AG09319 (cell line): ENCODE measurements around the gene CRIM1.

ENCODE experiments used
- DNase-seq: peaks from one replicate; pipeline ENCODE4 v3.0.0-alpha.2; 2010; ENCODE audit warnings: low read depth; ENCODE audit errors: extremely low read depth
- TF ChIP-seq, protein P1 (sequence below): IDR thresholded peaks from 2 replicates; pipeline ENCODE4 v1.5.1; 2011; ENCODE audit warnings: low read depth, mild to moderate bottlenecking, inconsistent platforms, low read length, moderate library complexity

CRIM1 gene

DNA sequence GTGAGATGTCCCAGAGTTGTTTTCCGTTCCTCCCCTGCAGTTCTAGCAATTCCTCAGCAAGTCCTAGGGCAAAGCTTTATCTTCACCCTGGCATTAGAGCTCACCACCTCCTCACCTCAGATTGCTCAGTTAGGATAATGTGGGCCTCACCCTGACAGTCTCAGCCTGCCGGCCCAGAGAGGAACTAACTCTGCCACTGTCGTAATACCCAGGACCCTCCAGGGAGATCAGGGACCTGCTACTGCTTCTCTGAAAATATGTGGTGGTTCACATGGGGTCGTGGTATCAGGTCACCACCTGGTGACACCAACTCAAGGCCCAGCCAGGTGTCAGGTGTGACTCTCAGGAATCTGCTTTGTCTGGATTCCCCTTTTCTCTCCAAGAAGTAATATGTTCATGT, 121.7 kb downstream of the CRIM1 start:
- TF ChIP-seq, protein P1, sequence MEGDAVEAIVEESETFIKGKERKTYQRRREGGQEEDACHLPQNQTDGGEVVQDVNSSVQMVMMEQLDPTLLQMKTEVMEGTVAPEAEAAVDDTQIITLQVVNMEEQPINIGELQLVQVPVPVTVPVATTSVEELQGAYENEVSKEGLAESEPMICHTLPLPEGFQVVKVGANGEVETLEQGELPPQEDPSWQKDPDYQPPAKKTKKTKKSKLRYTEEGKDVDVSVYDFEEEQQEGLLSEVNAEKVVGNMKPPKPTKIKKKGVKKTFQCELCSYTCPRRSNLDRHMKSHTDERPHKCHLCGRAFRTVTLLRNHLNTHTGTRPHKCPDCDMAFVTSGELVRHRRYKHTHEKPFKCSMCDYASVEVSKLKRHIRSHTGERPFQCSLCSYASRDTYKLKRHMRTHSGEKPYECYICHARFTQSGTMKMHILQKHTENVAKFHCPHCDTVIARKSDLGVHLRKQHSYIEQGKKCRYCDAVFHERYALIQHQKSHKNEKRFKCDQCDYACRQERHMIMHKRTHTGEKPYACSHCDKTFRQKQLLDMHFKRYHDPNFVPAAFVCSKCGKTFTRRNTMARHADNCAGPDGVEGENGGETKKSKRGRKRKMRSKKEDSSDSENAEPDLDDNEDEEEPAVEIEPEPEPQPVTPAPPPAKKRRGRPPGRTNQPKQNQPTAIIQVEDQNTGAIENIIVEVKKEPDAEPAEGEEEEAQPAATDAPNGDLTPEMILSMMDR: no peak
- DNase-seq: no peak

DNA sequence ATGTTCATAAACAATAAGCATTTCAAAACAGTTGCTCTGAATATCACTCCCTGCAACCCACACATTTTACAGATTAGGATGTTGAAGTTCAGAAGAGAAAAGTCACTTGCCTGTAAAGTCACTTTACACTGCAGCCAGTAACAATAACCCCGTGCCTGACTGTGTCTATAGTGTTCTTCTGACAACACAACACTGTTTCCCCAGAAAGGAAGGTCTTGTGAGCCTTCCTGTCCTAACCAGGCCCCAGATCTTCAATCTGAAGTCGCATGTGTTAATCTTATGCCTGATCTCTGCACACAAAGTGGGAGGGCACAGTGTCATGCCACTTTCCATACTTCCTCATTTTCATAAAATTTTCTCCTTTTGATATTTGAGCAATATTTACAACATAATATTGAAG, 122.2 kb downstream of the CRIM1 start:
- DNase-seq: no peak
- TF ChIP-seq, protein P1: no peak

DNA sequence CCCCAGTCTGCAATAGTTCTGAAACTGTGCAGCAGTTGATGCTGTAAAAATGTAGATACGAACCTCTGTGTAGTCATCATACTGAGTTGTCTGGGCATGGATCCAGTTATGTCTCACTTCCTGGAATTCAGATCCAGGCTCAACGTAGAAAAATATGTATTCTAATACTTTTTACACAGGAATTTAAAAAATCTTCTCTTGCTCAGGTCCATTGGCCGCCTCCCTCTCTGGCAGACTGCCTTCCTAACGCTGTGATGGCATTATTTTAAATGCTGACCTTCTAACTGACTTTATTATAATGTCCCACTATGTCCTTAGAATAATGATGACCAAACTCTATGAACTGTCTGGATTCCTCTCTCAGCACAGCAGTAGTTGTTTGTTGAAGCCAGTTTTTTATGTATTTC, 122.8 kb downstream of the CRIM1 start:
- TF ChIP-seq, protein P1: no peak
- DNase-seq: no peak

DNA sequence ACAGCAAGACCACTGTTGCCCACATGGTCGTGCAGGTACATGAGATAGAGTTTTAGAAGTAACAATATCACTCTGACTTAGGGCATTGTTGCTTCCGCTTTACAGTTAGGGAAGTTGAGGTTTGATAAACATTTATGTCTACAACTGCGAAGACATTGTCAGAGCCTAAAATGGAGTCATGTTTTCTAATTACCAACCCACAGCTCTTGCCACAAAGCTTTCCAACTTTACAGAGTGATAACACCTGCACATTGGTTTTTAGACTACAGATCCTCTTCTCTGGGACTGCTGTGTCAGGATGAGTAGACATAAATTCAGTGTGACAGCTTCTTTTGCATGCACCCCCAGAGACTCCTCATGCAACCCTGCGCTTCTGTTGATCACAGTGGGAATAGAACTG, 123.4 kb downstream of the CRIM1 start:
- TF ChIP-seq, protein P1: no peak
- no peak for DNase-seq

DNA sequence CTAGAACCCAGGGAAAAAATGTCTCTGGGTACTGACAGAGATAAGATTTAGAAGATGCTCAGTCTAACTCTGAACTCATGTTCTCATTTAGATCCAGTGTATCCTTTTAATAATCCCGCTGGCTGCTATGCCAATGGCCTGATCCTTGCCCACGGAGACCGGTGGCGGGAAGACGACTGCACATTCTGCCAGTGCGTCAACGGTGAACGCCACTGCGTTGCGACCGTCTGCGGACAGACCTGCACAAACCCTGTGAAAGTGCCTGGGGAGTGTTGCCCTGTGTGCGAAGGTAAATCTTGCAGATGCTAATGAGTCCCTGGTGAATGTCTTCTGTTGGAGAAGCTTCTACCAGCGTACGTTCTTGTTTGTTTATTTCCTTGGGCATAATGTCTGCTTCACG, 123.8 kb downstream of the CRIM1 start:
- DNase-seq: no peak

DNA sequence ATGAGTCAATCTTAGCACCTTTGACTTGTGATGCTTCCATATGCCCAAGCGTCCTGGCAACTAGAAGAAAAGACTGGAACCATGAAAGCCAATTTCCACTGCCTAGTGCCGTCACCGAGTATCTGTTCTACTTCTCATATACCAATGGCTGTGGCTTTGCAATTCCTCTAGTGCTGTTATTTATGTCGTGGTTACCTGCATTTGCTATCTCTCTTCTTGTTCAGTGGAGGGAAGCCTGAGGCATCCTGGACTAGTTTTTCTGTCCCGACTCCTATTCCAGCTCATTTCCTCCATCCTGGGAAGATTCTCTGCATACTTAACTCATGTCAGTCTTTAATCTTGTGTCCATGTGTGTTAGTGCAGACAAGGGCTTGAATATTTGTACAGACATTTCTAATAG, 124.5 kb downstream of the CRIM1 start:
- TF ChIP-seq, protein P1: no peak
- DNase-seq: no peak

More for the DNA sequence above, 123.8 kb downstream of the CRIM1 start:
- TF ChIP-seq, protein P1: no peak

DNA sequence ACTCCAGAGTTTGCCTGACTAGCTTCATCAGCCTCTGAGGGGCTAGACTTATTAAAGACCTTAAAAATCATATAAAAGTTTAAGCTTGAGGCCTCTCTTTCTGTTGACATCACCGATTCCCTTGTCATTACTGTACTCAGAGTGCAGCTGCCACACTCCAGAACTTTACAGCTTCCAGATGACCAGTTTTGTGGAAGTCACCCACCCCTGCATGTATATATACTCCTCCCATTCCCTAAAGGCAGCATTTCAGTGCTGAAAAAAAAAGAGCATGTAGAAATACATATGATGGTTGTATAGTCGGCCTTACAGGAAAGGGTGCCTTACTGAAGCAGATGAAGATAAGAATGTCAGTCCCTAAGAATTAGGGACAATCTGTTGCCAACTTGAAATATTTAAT, 125.1 kb downstream of the CRIM1 start:
- TF ChIP-seq, protein P1: no peak

DNA sequence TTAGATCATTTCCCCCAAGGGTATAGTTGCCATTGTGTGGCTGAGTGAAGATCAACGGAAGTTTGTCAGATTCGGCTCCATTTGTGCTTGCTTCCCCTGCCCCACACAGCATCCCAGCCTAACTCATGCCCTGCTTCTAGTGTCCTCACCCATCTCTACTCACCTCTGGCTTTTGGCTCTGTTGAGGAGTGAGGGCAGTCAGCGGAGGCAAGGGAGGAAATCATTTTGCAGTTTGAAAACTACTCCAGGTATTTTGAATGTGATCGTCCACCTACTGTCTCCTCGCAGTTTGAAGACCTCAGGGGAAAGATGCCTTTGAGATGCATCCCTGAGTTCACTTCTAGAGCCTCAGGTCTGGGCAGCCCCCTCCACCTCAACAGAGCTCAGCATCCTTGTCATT, 126.1 kb downstream of the CRIM1 start:
- no peak for DNase-seq
- TF ChIP-seq, protein P1: no peak

More for the DNA sequence above, 125.1 kb downstream of the CRIM1 start:
- no peak for DNase-seq
